ENCODE results near the gene PELI2.

Gene PELI2

GRCh38 chr14:56224691-56225681 is 106.8 kb downstream of the PELI2 start:
- in situ Hi-C loops (cut with HindIII; ENCODE audit: low sequenced_read_pairs): no loop called here

- in situ Hi-C loops (cut with HindIII; ENCODE audit: low sequenced_read_pairs): no loop called here
Observed at GRCh38 chr14:56235388-56235787, 117.2 kb downstream of the PELI2 start.

- in situ Hi-C loops (cut with HindIII; ENCODE audit: low sequenced_read_pairs): no loop called here
Observed at GRCh38 chr14:56237398-56237797, 119.2 kb downstream of the PELI2 start.

DNA sequence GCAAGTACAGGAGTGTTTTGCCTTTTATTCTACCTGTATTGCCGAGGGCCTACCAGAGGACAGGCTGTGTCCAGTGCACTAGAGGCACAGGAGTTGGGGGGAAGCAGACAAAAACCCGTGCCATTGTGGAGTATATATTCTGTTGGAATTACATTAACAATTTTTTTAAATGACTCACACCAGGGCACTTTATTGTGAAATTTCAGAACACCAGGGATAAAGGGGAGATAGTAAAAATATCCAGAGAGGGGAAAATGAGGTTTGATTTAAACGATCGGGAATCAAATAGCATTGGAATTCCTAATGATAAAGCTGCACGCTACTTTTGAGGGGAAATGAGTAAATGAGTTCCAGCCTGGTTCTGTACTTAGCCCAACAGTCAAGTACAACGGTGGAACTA is 123.2 kb downstream of the PELI2 start:
- in situ Hi-C loops (cut with HindIII; ENCODE audit: low sequenced_read_pairs): no loop called here

DNA sequence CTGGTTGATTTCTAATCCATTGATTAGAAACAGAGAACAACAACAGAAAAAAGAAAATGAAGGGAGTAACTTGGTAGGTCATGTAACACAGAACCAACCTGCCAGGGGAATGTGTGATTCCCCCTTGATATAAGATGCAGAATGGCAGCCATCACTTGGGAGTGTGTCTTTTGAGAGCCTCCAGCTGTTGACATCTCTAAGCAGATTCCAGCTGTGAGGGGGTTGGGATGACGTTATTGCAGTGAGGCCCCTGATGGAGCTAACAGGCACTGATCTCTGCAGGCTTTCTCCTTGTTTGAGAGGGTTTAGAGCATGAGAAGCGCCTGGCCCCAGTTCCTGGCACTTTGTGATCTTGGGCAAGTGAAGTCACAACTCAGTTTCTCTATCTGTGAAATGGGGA is 124.9 kb downstream of the PELI2 start:
- in situ Hi-C loops (cut with HindIII; ENCODE audit: low sequenced_read_pairs): no loop called here

GRCh38 chr14:56244138-56244789 is 126.1 kb downstream of the PELI2 start:
- in situ Hi-C loops (cut with HindIII; ENCODE audit: low sequenced_read_pairs): no loop called here

DNA sequence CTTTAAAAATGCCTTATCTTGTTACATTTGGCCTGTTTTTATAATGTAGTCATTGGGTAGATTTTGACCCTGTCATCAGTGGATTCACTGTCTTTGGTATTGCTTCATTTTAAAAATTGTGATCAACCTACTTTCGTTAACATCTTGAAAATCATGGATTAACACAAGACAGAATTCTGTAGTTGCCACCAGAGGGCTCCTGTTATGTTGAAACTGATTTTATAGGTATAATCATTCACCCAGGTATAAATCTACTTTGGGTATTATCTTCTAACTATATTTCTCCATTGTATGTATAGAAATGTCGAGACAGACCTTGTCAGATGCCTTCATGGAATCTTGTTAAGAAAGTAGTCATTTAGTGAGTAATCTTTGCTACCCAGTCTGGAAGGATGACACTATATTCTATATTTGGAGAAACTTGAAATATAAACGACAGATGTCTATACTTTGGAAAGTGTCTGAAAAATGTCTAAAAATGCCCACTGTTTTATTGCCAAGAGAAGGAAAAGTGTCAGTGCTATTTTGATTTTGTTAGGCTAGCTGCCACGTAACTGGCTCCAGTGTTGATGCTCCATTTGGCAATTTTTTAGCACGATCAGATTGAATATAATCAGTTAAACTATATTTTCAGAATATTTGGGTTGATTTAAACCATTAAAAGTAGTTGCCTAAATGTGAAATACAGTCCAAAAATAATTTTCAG is 129.4 kb downstream of the PELI2 start:
- in situ Hi-C loops (cut with HindIII; ENCODE audit: low sequenced_read_pairs): no loop called here

- in situ Hi-C loops (cut with HindIII; ENCODE audit: low sequenced_read_pairs): no loop called here
Observed at GRCh38 chr14:56248442-56248841, 130.2 kb downstream of the PELI2 start.

DNA sequence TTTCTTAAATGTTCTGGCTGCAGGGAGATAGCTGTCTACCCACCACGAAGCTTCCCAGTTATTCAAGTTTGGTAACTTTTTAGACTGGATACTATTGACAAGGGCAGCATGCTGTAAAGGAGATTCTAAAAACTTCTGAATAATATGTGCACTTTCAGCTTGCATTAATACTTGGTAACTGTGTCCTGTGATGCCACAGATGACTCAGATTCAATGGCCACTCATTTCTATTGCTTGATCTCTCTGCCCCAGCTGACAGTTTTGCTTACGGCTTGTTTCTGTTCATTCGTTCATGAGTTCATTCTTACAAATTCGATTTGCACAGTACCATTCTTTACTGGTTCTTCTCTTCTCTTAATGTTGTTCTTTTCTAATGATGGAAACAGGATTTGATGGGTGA is 142.8 kb downstream of the PELI2 start:
- in situ Hi-C loops (cut with HindIII; ENCODE audit: low sequenced_read_pairs): no loop called here

- in situ Hi-C loops (cut with HindIII; ENCODE audit: low sequenced_read_pairs): no loop called here
Observed at GRCh38 chr14:56262530-56262929, 144.3 kb downstream of the PELI2 start.

DNA sequence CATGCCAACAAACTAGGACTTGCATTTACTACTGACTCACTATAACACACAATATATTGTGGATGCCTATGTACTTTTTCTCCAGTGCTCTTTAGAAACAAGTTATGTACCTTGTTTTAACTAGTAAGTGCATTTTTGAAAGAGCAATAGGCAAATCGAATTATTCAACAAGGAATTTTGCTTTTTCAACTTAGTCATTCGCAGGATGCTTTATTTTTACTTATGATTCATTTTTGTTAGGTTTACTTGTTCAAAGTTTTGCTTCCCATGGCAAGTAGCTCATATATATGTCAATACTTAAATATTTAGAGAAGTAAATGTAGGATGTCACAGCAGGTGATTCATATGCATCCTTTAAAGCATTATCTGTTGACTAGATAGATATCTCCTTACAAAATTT is 149.8 kb downstream of the PELI2 start:
- in situ Hi-C loops (cut with HindIII; ENCODE audit: low sequenced_read_pairs): no loop called here

DNA sequence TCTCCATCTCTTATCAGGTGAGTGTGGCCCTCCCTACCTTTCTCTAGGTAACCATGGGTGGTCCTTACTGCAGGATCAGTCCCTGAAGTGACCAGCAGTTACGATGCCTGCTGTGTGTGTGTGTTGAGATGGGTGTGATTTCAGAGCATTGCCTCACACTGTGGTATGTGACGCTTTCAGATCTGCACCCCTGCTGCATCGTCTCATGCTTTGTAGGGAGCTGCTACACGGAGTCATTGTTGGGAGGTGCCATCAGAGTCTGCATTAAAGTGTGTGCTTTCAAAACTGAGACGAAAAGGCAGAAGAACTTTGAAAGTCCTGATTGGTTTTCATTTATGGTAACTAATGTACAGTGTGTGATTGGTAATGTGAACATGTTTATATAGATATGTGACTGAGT is 150.5 kb downstream of the PELI2 start:
- in situ Hi-C loops (cut with HindIII; ENCODE audit: low sequenced_read_pairs): no loop called here

GRCh38 chr14:56270921-56271320 is 152.7 kb downstream of the PELI2 start:
- in situ Hi-C loops (cut with HindIII; ENCODE audit: low sequenced_read_pairs): no loop called here

GRCh38 chr14:56271970-56272369 is 153.8 kb downstream of the PELI2 start:
- in situ Hi-C loops (cut with HindIII; ENCODE audit: low sequenced_read_pairs): no loop called here

GRCh38 chr14:56273155-56273554 is 154.9 kb downstream of the PELI2 start:
- in situ Hi-C loops (cut with HindIII; ENCODE audit: low sequenced_read_pairs): no loop called here

GRCh38 chr14:56273951-56274350 is 155.7 kb downstream of the PELI2 start:
- in situ Hi-C loops (cut with HindIII; ENCODE audit: low sequenced_read_pairs): no loop called here

GRCh38 chr14:56274556-56274955 is 156.3 kb downstream of the PELI2 start:
- in situ Hi-C loops (cut with HindIII; ENCODE audit: low sequenced_read_pairs): no loop called here

DNA sequence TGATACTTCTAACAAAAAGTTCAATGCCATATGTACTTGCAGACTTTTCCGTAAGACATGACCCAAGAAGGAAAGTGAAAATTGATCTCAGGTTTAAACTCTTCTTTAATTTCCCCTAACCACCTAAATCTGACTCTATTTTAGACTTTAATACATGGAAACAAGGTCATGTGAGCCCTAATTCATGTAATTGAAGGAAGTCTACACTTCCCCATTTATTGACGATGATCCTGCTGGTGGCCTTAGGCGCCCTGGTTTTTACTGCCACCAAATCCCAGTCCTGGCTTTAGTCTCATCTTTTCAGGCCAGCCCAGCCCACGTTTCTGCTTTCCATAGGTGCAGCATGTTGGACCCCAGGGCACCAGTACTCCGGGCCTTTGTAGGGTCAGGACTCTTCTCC is 157.9 kb downstream of the PELI2 start:
- in situ Hi-C loops (cut with HindIII; ENCODE audit: low sequenced_read_pairs): no loop called here

DNA sequence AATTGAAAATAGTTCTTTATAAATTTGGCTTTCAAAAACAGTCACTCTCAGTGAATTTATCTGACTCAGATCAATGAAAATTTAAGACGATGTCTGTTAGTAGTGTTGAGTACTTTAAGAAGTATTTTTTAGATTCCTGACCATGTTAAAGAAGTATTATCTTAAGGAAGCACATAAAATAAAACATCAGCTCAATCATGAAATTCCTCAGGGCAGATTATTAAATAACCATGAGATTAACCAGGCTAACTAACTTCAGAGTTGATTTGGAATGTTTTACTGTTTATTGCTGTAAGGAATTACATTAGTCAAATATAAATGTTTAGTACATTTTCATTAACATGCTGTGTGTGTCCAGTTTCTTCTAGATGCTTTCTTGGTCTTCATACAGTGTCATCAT is 160.2 kb downstream of the PELI2 start:
- in situ Hi-C loops (cut with HindIII; ENCODE audit: low sequenced_read_pairs): no loop called here

GRCh38 chr14:56280843-56281242 is 162.6 kb downstream of the PELI2 start:
- in situ Hi-C loops (cut with HindIII; ENCODE audit: low sequenced_read_pairs): no loop called here

DNA sequence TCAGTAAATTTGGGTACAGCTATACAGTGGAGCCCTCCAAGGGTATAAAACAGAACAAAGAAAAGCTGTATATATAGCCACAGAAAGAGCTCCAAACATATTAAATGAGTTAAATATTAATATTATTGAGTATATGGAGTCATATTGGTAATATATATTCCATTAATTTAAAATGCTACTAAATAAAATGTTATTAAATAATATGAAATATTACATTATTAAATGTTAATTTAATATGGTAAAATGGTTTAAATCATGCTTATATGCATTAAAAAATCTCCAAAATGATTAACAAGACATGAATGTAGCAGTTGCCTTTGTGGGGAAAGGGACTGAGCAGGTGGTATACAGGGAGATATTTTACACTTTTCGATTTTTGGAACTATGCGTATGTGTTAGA is 164.0 kb downstream of the PELI2 start:
- in situ Hi-C loops (cut with HindIII; ENCODE audit: low sequenced_read_pairs): no loop called here

GRCh38 chr14:56284641-56285040 is 166.4 kb downstream of the PELI2 start:
- in situ Hi-C loops (cut with HindIII; ENCODE audit: low sequenced_read_pairs): no loop called here

Measured in DLD1 (cell line).